HG03039 (cell line): ENCODE results near the gene CFAP47.
"Not testable (repeated sequence)": the region's sequence is repeated elsewhere in the genome, so short reads cannot be mapped to it uniquely, and the experiment has no call there.

ENCODE experiments used
- ATAC-seq: cut with Tn5 transposase; IDR thresholded peaks from one replicate; pipeline ENCODE4 v1.9.1; 2021; ENCODE audit warnings: mild to moderate bottlenecking, moderate library complexity; ENCODE audit not compliant: unreplicated experiment

Gene CFAP47

GRCh38 chrX:35919536-35920309, at the start of gene CFAP47:
Gene CFAP47 (plus strand): TSS chrX:35919734. CDS start chrX:35919800, 66 bp downstream.
- ATAC-seq, result no peak

GRCh38 chrX:35880601-35881000, 38.9 kb upstream of the CFAP47 start:
- no peak for ATAC-seq

GRCh38 chrX:35886135-35886534, 33.4 kb upstream of the CFAP47 start:
- no peak for ATAC-seq

GRCh38 chrX:35890699-35891098, 28.8 kb upstream of the CFAP47 start:
- no peak for ATAC-seq

GRCh38 chrX:35986816-35987215, 67.3 kb downstream of the CFAP47 start:
- ATAC-seq, result not testable (repeated sequence)

- no peak for ATAC-seq
These were observed 87.7 kb downstream of the CFAP47 start for GRCh38 chrX:36007207-36007606.

- ATAC-seq, result no peak
These were observed 99.6 kb downstream of the CFAP47 start for GRCh38 chrX:36019125-36019524.

- ATAC-seq, result no peak
These were observed 116.0 kb downstream of the CFAP47 start for GRCh38 chrX:36035550-36035949.

GRCh38 chrX:36062778-36063177, 143.2 kb downstream of the CFAP47 start:
- ATAC-seq, result no peak

- no peak for ATAC-seq
These were observed 151.5 kb downstream of the CFAP47 start for GRCh38 chrX:36071061-36071460.

- ATAC-seq, result not testable (repeated sequence)
These were observed 155.5 kb downstream of the CFAP47 start for GRCh38 chrX:36075009-36075408.

- no peak for ATAC-seq
These were observed 163.7 kb downstream of the CFAP47 start for GRCh38 chrX:36083256-36083655.

- ATAC-seq, result no peak
These were observed 167.8 kb downstream of the CFAP47 start for GRCh38 chrX:36087366-36087765.

GRCh38 chrX:36088939-36089338, 169.4 kb downstream of the CFAP47 start:
- not testable (repeated sequence) for ATAC-seq

- ATAC-seq, result no peak
These were observed 182.9 kb downstream of the CFAP47 start for GRCh38 chrX:36102425-36102824.

GRCh38 chrX:36116222-36116621, 196.7 kb downstream of the CFAP47 start:
- ATAC-seq, result no peak

- ATAC-seq, result no peak
These were observed 239.7 kb downstream of the CFAP47 start for GRCh38 chrX:36159254-36159653.

GRCh38 chrX:36160081-36160480, 240.5 kb downstream of the CFAP47 start:
- ATAC-seq, result no peak

GRCh38 chrX:36198575-36198974, 279.0 kb downstream of the CFAP47 start:
- ATAC-seq, result no peak

GRCh38 chrX:36199928-36200327, 280.4 kb downstream of the CFAP47 start:
- no peak for ATAC-seq

GRCh38 chrX:36214924-36215323, 295.4 kb downstream of the CFAP47 start:
- no peak for ATAC-seq

- ATAC-seq, result no peak
These were observed 299.3 kb downstream of the CFAP47 start for GRCh38 chrX:36218801-36219200.
